Measurements from ENCODE around the gene RAB25.
"Not testable (repeated sequence)": the region's sequence is repeated elsewhere in the genome, so short reads cannot be mapped to it uniquely, and the experiment has no call there.

Gene RAB25

DNA sequence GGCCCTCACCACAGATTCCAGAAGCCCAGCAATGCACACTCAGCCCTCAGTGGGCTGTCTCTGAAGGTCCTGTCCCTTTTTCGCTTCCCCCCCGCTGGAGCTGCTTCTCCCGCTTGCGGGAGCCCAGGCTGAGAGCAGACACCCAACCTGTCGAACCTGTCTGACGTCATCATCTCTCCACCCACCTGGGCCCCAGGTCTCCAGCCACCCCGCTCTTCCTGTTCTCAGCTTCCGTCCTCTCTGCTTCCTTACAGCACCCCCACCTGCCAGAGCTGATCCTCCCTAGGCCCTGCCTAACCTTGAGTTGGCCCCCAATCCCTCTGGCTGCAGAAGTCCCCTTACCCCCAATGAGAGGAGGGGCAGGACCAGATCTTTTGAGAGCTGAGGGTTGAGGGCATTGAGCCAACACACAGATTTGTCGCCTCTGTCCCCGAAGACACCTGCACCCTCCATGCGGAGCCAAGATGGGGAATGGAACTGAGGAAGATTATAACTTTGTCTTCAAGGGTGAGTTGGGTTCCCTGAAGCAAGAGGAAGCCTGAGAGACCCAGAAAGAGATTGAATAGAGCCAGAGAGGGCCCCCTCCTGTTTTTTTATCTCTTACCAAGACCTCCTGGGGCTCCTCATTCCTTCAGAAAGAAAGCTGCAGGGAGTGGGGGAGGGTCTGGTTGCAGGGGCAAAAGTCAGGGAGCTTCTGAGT is at the start of gene RAB25:
TSS of gene RAB25 (plus strand) at position 224 of the 700 bp plus-strand sequence. CDS start at position 465, 241 bp downstream.
- no peak for DNase-seq (ENCODE audit: low spot score)

- no peak for DNase-seq (ENCODE audit: low spot score)
These were observed 48.7 kb upstream of the RAB25 start for GRCh38 chr1:156012051-156012817.

- no peak for DNase-seq (ENCODE audit: low spot score)
These were observed 46.1 kb upstream of the RAB25 start for GRCh38 chr1:156014829-156015228.

DNA sequence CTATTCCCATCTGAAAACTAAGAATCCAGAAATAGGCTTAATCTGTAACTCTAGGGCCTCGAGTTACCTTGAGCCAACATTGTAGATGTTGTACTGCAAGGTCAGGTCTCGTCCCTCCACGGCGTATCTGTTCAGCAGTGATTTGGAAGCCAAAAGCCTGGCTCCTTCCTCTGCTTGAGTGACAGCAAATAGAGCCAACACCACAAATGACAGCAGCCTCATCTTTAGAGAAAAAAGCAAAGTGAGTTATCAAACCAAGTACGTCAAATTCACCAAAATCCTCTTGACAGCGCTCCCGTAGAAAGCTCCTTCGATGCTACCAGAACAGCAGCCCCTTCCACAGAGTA is 41.0 kb upstream of the RAB25 start:
- DNase-seq (ENCODE audit: low spot score), result no peak

- peak; percentile 91 for DNase-seq (ENCODE audit: low spot score)
These were observed 40.5 kb upstream of the RAB25 start, which contains the start of gene SSR2 for GRCh38 chr1:156020293-156021092. SSR2 (minus strand) TSS chr1:156020951; CDS start chr1:156020167, 784 bp downstream.

- no peak for DNase-seq (ENCODE audit: low spot score)
These were observed 39.9 kb upstream of the RAB25 start for GRCh38 chr1:156021093-156021428.

DNA sequence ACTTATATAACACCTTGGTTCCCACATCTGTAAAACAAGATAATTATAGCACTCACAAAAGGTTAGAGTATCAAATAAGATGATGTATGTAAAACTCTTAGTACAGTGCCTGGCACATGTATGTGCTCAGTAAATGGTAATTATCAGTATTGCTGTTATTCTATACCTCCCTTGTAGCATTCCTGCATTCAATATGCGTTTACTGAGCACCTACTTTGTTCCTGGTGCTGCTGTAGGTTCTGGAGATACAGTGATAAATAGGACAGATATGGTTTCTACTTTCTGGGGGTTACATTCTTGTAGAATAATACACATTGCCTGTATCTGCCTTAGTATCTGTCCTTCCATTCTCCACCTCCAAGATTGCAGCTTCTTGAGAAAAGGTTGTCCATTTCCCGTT is 39.0 kb upstream of the RAB25 start:
- DNase-seq (ENCODE audit: low spot score), result no peak

DNA sequence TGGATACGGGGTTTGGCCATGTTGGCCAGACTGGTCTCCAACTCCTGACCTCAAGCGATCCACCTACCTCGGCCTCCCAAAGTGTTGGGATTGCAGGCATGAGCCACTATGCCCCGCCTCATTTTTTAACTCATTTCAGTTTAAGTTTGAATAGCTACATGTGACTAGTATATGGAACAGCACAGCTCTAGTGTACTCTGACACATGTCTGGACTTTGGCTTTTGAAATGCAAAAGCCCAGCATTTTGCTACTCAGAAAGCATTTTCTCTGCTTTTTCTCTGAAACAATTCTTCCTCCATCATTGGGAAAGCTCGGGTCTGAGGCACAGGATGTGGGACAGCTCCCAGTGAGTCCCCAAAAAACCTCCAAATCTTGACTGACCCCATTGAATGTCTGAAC is 36.2 kb upstream of the RAB25 start:
- DNase-seq (ENCODE audit: low spot score), result no peak

DNA sequence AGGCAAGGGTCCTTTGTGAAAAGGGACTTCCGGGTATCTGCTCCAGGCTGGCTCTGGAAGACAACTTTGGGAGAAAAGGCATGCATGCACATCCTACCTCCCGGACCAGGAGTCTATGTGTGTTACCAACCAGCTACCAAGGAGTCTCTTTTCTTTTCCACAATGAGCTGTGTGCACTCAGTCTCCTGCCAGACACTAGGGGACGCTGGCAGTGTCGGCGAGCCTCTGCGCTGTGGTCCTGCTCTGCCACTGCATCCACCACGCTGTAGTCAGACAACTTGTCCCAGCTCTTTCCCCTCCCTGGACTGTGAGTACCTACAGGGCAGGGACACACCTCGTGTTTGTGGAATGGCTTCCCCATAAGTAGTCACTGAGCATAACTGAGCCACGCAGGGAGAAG is 35.1 kb upstream of the RAB25 start:
- DNase-seq (ENCODE audit: low spot score), result no peak

GRCh38 chr1:156026588-156026987 is 34.4 kb upstream of the RAB25 start:
- DNase-seq (ENCODE audit: low spot score), result no peak

GRCh38 chr1:156033011-156033410 is 27.9 kb upstream of the RAB25 start:
- no peak for DNase-seq (ENCODE audit: low spot score)

DNA sequence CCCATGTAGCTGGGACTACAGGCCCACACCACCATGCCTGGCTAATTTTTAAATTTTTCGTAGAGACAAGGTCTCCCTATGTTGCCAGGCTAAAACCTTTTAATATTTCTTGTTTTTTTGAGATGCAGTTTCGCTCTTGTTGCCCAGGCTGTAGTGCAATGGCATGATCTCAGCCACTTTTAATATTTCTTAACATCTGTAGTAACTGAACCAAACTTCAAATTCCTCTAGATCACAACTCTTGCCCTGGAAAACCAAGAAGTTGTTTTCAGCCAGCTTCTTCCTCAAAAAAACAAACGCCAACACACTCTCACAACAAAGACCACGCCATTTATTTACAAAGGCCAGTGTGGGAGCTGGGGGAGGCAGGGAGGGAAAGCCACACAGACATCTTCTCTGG is 26.0 kb upstream of the RAB25 start:
- not testable (repeated sequence) for DNase-seq (ENCODE audit: low spot score)

DNA sequence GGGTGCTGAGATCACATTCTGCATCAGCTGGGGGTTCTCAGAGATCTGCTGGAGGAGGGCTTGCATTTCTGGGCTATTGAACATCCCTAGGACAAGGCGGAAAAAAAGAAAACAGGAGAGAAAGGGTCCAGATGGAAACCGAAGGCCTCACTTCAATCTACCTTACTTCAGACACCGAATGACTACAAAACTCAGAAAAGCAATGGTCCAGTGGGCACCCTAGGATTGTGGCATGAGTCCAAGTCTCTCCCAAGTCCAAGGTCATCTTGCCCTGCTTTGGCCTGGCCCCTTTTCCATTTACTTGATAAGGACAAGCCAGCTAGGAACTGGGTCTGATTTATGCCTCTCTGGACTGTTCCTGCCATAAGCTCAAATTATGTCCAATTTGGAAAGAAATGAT is 18.1 kb upstream of the RAB25 start:
- DNase-seq (ENCODE audit: low spot score), result no peak

DNA sequence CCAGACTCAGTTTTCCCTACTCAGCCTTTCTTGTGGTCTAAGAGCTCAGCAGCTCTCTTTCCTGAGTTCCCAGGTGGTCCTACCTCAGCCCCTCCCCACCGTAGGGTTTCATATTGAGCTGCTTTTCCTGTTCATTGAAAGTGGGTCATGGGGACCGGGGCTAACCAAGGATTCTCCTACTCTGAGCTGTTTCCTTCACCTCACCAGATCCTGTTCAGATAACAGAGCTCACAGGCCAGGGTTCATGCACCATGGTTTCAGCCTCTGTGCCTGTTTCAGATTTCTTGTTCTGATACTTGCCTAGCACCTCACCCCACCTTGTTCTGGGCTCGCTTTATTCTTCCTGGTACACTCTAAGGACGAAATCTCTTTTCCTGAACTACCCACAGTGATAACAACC is 15.9 kb upstream of the RAB25 start:
- DNase-seq (ENCODE audit: low spot score), result no peak

- no peak for DNase-seq (ENCODE audit: low spot score)
These were observed 12.2 kb upstream of the RAB25 start for GRCh38 chr1:156048663-156049258.

DNA sequence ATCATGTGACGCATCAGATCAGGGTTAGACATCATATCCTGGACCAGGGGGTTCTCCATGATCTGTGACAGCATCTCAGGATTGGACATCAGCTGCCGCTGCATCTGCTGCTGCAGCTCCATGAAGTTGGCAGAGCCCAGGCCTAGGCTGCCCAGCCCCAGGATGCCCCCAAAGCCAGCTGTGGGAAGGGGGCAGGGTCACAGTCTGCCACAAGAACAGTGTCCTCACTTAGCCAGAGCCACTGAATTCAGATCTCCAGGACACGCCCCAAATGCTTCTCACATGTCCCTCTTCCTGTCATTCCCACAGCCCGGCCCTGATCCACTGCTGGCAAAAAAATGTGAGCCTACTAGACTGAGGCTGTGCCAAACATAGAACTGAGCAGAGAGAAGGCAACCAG is 10.6 kb upstream of the RAB25 start:
- DNase-seq (ENCODE audit: low spot score), result peak; percentile 78

DNA sequence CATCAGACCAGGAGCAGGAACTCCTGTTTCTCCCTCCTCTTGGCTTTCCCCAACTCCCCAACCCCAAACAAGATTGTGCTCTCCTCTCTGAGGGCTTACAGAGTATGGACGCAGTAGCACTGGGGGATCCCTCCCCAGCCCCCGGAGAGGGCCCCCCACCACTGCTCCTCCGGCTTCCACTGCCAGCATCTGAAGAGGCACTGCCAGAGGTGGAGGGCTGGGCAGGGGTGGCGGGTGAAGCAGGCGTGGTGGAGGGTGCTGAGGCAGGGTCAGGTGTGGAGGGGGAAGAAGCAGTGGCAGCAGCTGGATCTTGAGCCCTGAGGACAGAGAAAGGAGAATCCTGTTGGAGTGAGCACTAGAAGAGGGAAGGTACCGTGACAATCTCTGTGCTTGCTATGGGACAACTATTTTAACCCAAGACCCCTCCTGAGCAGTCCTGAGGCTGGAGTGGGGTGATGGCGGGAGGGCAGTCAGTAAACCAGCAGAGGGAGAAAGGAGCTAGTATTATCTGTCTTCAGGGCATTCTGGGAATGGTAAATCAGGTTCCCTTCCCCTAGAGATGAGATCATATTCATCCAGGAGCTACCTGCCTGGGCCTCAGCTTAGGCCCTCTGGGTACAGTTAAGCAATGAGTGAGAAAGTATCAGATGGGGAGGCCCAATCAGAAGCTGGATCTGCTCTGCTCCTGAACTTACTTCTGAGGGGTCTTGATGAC is 9.8 kb upstream of the RAB25 start:
- DNase-seq (ENCODE audit: low spot score), result no peak

DNA sequence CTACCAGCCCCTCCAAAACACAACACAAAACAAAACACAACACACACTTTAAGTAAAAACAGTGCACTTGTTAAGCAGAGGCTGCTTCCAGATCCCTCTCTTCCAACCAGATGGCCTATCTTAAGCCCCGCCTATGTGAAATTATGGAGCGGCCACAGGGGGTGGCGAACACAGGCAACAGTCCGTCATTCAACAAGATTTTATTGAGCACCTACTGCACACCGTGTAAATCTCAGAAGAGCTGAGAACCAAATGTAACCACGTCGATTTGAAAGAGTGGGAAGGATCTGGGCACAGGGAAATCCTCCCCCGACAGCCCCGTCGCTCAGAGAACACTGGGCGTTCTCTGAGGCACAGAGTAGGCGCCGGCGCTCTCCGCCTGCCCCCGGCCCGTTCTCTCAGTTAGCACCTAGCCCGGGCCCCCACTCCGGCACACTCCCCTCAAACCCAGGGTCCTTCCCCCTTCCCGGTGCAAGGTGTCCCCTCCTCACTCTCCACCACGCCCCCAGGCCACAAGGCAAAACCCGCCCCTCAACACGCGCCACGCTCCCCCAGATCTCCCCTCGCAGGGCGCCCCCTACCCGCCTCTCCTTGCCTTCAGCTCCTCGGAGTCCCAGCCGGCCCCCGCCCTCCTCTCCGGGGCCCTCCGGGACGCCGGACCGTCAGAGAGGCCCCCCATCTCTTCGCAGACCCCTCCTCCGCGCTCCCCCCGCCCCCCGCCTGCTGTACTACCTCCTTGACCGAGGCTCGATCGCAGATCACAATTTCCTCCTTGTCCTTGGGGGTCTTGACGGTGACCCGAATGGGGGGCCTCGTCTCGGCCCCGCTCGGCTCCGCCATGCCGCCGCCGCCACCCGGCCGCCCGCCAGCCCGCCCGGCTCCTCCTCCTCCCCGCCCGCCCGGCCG is 7.8 kb upstream of the RAB25 start:
- DNase-seq (ENCODE audit: low spot score), result peak; percentile 50

GRCh38 chr1:156053768-156054499 is 7.0 kb upstream of the RAB25 start, which contains the start of gene UBQLN4:
UBQLN4 (minus strand) TSS chr1:156053798; CDS start chr1:156053701, 97 bp downstream.
- DNase-seq (ENCODE audit: low spot score), result peak; percentile 93
